ENCODE measurements around the gene KDM4E. TPM values are rescaled to one million over a fixed set of nuclear protein-coding genes. Genes with fewer than 3 reads are reported as not detected.

The KDM4E gene
- total and polyA plus RNA-seq, 7 donors, result not detected

DNA sequence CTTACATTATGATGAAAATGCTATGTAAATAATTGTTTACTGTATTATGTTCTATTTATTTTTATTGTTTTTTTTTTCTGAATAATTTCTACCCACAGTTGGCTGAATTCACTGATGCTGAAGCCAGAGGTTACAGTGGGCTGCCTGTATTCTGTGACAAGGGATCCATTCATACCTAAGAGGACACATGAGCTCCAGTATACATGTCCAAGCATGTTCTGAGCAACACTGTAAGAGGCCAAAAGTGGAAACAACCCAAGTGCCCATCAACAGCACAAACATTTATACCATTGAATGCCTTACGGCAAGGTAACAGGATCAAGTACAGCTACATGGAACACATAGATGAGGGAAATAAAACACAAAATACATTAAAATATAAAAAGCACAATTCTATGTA lies 40.3 kb downstream of the KDM4E start:
- no peaks in the 10 kb centered on the region for H3K36me3 ChIP-seq (ENCODE audit: insufficient read depth in 1 of 2, low read depth in 1 of 2)
- no peak overlapping the region for H3K27ac ChIP-seq
- WGBS, 3 donors, result 56 to 93% (median 68%) methylated on average over 1 of the region's 1 CpG
- H3K4me1 ChIP-seq, result peaks cover 12% of the 10 kb centered on the region
- TF ChIP-seq, protein P1, sequence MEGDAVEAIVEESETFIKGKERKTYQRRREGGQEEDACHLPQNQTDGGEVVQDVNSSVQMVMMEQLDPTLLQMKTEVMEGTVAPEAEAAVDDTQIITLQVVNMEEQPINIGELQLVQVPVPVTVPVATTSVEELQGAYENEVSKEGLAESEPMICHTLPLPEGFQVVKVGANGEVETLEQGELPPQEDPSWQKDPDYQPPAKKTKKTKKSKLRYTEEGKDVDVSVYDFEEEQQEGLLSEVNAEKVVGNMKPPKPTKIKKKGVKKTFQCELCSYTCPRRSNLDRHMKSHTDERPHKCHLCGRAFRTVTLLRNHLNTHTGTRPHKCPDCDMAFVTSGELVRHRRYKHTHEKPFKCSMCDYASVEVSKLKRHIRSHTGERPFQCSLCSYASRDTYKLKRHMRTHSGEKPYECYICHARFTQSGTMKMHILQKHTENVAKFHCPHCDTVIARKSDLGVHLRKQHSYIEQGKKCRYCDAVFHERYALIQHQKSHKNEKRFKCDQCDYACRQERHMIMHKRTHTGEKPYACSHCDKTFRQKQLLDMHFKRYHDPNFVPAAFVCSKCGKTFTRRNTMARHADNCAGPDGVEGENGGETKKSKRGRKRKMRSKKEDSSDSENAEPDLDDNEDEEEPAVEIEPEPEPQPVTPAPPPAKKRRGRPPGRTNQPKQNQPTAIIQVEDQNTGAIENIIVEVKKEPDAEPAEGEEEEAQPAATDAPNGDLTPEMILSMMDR (IDR thresholded peaks at IDR 0.05), result no peak
- no peaks in the 10 kb centered on the region for H3K27me3 ChIP-seq (ENCODE audit: insufficient read depth in 3 of 3, low read length in 2 of 3)
- no peaks in the 10 kb centered on the region for H3K9me3 ChIP-seq
- no peak for DNase-seq
- intact Hi-C loops (cut with DNase I), result loop anchor here (5.0 to 10.0 kb wide), 7 partner anchors 87 to 699 kb away; partner anchors contain the start of genes CWC15 (in 2 of the 2), KDM4D (in 2 of the 2) and SESN3 (in 1 of the 2)
- H3K4me3 ChIP-seq, result no peak overlapping the region
- no peak for ATAC-seq

DNA sequence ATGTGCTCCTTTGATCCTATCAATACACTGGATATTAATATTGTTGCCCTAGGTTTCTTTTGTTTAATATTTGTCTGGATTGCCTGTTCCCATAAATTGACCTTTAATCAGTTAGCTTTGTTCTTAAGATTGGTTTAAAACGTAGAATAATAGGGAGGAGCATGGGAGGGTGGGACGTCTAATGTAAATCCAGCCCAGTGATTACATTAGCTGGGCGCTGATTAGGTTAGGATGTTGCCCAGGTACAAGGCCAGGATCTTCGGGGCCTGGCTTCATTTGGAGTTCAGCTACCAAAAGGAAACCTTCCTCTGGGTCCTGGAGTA lies 41.6 kb downstream of the KDM4E start, which contains the start of gene SRSF8:
Gene SRSF8, plus strand, starts transcription at position 204 of the 323 bp plus-strand sequence. CDS start 308 bp downstream, outside the sequence.
- peak within 1 kb of the TSS; percentile 84 for H3K4me3 ChIP-seq
- TF ChIP-seq, protein P1 (IDR thresholded peaks at IDR 0.05), result no peak
- H3K9me3 ChIP-seq, result no peaks in the 10 kb centered on the region
- no peak for ATAC-seq
- H3K4me1 ChIP-seq, result peaks cover 12% of the 10 kb centered on the region
- DNase-seq, result no peak
- intact Hi-C loops (cut with DNase I), result loop anchor here (1.0 to 10.0 kb wide), 8 partner anchors 85 to 698 kb away; partner anchors contain the start of genes CWC15 (in 2 of the 2), KDM4D (in 2 of the 2) and SESN3 (in 1 of the 2)
- H3K36me3 ChIP-seq (ENCODE audit: insufficient read depth in 1 of 2, low read depth in 1 of 2), result no peaks in the 10 kb centered on the region
- peak within 1 kb of the TSS; percentile 93 for H3K27ac ChIP-seq
- WGBS, 3 donors, result 0 to 1% (median 0%) methylated on average over 4 of the region's 4 CpGs
- no peaks in the 10 kb centered on the region for H3K27me3 ChIP-seq (ENCODE audit: insufficient read depth in 3 of 3, low read length in 2 of 3)

DNA sequence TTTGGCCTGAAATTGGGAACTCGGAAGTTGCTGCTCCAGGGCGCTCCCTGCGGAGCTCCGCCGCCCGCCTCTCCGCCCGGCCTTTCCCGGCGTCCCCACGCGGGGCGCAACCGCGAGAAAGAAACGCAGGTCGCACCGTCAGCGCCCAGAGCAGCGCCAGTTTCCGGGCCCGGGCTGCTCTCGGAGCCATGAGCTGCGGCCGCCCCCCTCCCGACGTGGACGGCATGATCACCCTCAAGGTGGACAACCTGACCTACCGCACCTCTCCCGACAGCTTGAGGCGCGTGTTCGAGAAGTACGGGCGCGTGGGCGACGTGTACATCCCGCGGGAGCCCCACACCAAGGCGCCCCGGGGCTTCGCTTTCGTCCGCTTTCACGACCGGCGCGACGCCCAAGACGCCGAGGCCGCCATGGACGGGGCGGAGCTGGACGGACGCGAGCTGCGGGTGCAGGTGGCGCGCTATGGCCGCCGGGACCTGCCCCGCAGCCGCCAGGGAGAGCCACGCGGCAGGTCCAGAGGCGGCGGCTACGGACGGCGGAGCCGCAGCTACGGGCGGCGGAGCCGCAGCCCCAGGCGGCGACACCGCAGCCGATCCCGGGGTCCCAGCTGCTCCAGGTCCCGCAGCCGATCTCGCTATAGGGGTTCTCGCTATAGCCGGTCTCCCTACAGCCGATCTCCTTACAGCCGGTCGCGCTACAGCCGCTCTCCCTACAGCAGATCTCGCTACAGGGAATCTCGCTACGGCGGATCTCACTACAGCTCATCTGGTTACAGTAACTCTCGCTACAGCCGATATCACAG lies 42.2 kb downstream of the KDM4E start:
- TF ChIP-seq, protein P1 (IDR thresholded peaks at IDR 0.05), result peak; percentile 66
- H3K9me3 ChIP-seq, result no peaks in the 10 kb centered on the region
- peak; percentile 90 to 94 for DNase-seq
- H3K4me1 ChIP-seq, result peaks cover 12% of the 10 kb centered on the region
- peak overlapping the region; percentile 93 for H3K27ac ChIP-seq
- 0% methylated on average over 55 to 98 of the region's 98 CpGs for WGBS, 3 donors
- ATAC-seq, result peak; percentile 81 to 87 (median 84)
- H3K36me3 ChIP-seq (ENCODE audit: insufficient read depth in 1 of 2, low read depth in 1 of 2), result no peaks in the 10 kb centered on the region
- intact Hi-C loops (cut with DNase I), result loop anchor here (1.0 to 10.0 kb wide), 8 partner anchors 84 to 698 kb away; partner anchors contain the start of genes CWC15 (in 2 of the 2), KDM4D (in 2 of the 2) and SESN3 (in 1 of the 2)
- peak overlapping the region; percentile 84 for H3K4me3 ChIP-seq
- H3K27me3 ChIP-seq (ENCODE audit: insufficient read depth in 3 of 3, low read length in 2 of 3), result no peaks in the 10 kb centered on the region

DNA sequence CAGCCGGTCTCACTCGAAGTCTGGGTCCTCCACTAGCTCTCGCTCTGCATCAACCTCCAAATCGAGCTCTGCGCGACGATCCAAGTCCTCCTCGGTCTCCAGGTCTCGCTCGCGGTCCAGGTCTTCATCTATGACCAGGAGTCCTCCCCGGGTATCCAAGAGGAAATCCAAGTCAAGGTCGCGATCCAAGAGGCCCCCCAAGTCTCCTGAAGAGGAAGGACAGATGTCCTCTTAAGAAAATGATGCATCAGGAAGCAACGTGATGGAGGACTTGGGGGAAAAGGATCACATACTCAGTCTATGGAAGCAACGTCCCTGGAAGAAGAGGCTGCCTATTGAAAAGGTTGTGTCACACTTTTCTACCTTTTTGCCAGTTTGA lies 42.8 kb downstream of the KDM4E start:
- Histone ChIP-seq H3K27me3 (ENCODE audit: insufficient read depth in 3 of 3, low read length in 2 of 3) (no peaks in the 10 kb centered on the region), H3K36me3 (ENCODE audit: insufficient read depth in 1 of 2, low read depth in 1 of 2) (no peaks in the 10 kb centered on the region), H3K9me3 (no peaks in the 10 kb centered on the region), H3K4me1 (peaks cover 12% of the 10 kb centered on the region), H3K4me3 (peak overlapping the region; percentile 84), H3K27ac (peak overlapping the region; percentile 93)
- DNase-seq (no peak), ATAC-seq (peak in 2 of 4 donors; percentile 4 to 19)
- intact Hi-C loops (cut with DNase I), result loop anchor here (1.0 to 10.0 kb wide), 8 partner anchors 83 to 697 kb away; partner anchors contain the start of genes CWC15 (in 2 of the 2), KDM4D (in 2 of the 2) and SESN3 (in 1 of the 2)
- WGBS, 3 donors, result 0 to 1% (median 0%) methylated on average over 16 of the region's 16 CpGs
- TF ChIP-seq, protein P1 (IDR thresholded peaks at IDR 0.05), result no peak

Measured in psoas muscle (tissue), 8 donors.